Gastrocnemius medialis (tissue), 4 donors: Measurements from ENCODE around the gene PRKACA. TPM values are rescaled to one million over a fixed set of nuclear protein-coding genes. Genes with fewer than 3 reads are reported as not detected.
A peak's percentile ranks its signal among the peaks of the same experiment; 100 is the strongest.

ENCODE experiments used
- ATAC-seq, 2 donors: fragments of 150-250 bp; one replicate each; pipeline ENCODE4 v1.9.1; 2016
- DNase-seq, 2 donors: peaks; one replicate each; pipeline ENCODE4 v3.0.0-alpha.2; 2019
- H3K27ac ChIP-seq, 4 donors: fragments of 200-600 bp; sonication (generic); 1 replicate in 1 of 4; 2 replicates in 3 of 4; pipeline ENCODE4 v1.5.1; 2016 to 2018; ENCODE audit warnings: mild to moderate bottlenecking in 2 of 4, moderate library complexity in 1 of 4
- H3K27me3 ChIP-seq, 3 donors: fragments of 200-600 bp; sonication (generic) in 2 of 3; 1 replicate in 1 of 3; 2 replicates in 2 of 3; pipeline versions ENCODE4 v1.5.1 to v1.6.0; 2016 to 2019; ENCODE audit warnings: mild to moderate bottlenecking in 1 of 3, moderate library complexity in 1 of 3
- H3K36me3 ChIP-seq, 2 donors: fragments of 200-600 bp; sonication (generic) in 1 of 2; one replicate each; pipeline ENCODE4 v1.5.1; 2017 to 2018
- H3K4me1 ChIP-seq, 2 donors: fragments of 200-600 bp; sonication (generic) in 1 of 2; one replicate each; pipeline ENCODE4 v1.5.1; 2016 to 2017; ENCODE audit warnings: mild to moderate bottlenecking in 2 of 2
- H3K4me3 ChIP-seq, 4 donors: fragments of 200-600 bp; sonication (generic) in 3 of 4; 1 replicate in 1 of 4; 2 replicates in 3 of 4; pipeline ENCODE4 v1.5.1; 2016 to 2019; ENCODE audit warnings: mild to moderate bottlenecking in 2 of 4
- H3K9me3 ChIP-seq, 3 donors: fragments of 200-600 bp; sonication (generic) in 2 of 3; 1 replicate in 1 of 3; 2 replicates in 2 of 3; pipeline ENCODE4 v1.5.1; 2016 to 2019
- CTCF ChIP-seq, 5 experiments: fragments of 450-650 bp in 3 of 5; fragments of 200-600 bp in 2 of 5; sonication (generic) in 2 of 5; IDR thresholded peaks in 4 of 5; conservative IDR thresholded peaks in 1 of 5; 1 replicate in 4 of 5; 2 replicates in 1 of 5; pipeline ENCODE4 v1.5.1; 2016 to 2019; ENCODE audit warnings: antibody characterized with exemption in 5 of 5, mild to moderate bottlenecking in 3 of 5, moderate library complexity in 3 of 5
- POLR2A ChIP-seq, 2 donors: fragments of 450-650 bp; IDR thresholded peaks; one replicate each; pipeline ENCODE4 v1.6.1; 2017; ENCODE audit warnings: antibody characterized with exemption in 2 of 2, mild to moderate bottlenecking in 2 of 2, moderate library complexity in 2 of 2
- in situ Hi-C, 4 donors: fragments of 200-750 bp; cut with MboI; loops; one replicate each; pipeline versions ENCODE4 v1.15.0 to v1.8.0; 2017; ENCODE audit warnings: low sequenced_read_pairs in 4 of 4
- intact Hi-C: fragments of 100-400 bp; cut with DNase I; formaldehyde crosslinking; loops from one replicate; pipeline ENCODE4 v1.15.1; 2023; ENCODE audit warnings: low total_unique reads
- total RNA-seq, 4 donors: library from RNA; depleted of rRNA; stranded (reverse); fragments of >200 nt; gene quantifications; one replicate each; pipeline versions ENCODE4 v1.1.0 to v1.2.3, GENCODE V29; 2016

The PRKACA gene
- total RNA-seq, 4 donors from 2014 or later = 74.7 to 180 (median 147) TPM

DNA sequence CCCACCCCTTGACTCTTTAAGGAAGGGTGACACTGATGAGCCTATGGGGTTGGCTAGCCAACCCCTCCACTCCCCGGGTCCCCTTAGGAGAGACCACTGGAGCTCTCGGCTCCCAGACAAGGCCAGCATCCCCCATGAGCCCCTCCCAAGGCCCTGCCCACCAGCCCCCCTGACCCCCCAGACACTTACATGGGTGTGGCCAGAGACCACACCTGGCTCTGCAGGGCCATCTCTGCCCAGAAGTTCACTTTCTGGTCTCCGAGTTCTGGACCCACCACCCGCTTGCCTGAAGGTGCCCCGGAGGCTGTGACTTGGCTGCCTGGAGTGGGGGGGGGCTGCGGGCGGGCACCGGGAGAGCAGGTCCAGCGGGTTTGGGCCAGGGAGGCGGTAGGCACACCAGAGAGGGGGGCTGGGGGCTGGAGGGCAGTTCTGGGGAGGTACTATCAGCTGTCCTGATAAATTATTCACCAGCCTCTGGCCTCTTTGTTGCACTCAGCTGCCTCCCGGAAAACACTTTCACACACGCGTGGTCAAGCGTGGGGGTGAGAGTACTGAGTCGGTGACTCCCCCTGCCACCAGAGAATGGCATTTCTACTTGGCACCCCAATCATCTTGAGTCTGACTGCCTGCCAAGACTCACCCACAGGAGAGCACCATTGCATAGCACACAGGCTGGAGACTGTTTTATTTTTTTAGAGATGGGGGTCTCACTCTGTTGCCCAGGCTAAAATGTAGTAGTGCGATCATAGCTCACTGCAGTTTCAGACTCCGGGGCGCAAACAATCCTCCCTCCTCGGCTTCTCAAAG, 55.6 kb downstream of the PRKACA start, which contains the start of gene PALM3:
PALM3 (minus strand) TSS at position 326 of the 807 bp plus-strand sequence; CDS start at position 230, 96 bp downstream.
- DNase-seq = no peak
- Histone ChIP-seq H3K27me3 (peaks cover 20 to 53% (median 40%) of the 10 kb centered on the region in 3 donors), H3K4me3 (no peak within 1 kb of the TSS), H3K4me1 (peaks cover 0 to 4% of the 10 kb centered on the region in 2 donors), H3K36me3 (no peaks in the 10 kb centered on the region), H3K27ac (no peak within 1 kb of the TSS), H3K9me3 (no peaks in the 10 kb centered on the region)
- in situ Hi-C loops = loop anchor here (25.0 kb wide), 2 partner anchors 450 to 475 kb away; no protein-coding TSS in a partner anchor
- no peak for ATAC-seq
- TF ChIP-seq POLR2A (IDR thresholded peaks at IDR 0.05) (no peak), CTCF (IDR thresholded peaks at IDR 0.05 in 4 of 5, conservative IDR thresholded peaks at IDR 0.05 in 1 of 5) (no peak)
- intact Hi-C loops = no loop called here

DNA sequence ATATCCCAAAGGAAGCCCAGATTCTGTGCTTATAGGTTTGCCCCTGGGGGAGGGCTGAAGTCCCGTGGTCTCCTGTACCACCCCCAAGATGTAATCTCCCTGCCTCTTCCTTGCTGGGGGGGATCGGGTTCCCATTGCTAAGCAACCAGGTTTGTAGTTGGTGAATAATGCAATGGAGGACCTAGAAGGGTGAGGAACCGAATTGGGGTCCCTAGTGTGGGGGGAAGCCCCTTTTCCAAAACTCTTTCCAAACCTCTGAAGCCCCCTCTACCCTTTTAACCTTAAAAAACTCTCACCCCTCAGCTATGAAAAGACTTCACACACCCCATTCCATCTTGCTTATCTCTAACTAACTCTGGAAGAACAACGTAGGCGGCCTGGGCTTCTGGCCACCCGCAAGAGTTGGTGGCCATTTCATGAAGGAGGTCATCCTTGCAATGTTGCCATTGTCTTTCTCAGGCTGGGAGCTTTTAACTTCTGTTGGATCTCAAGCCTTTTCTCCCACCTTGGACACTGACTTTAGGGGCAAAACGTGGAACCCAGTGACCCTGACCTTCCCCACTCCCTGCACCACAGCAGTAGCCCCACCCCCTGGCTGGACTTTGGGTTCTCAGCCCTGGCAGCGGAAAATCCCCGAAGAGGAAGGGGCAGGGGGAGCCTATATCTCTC, 56.3 kb downstream of the PRKACA start:
- ATAC-seq (no peak), DNase-seq (no peak)
- Histone ChIP-seq H3K4me3 (no peak overlapping the region), H3K36me3 (no peaks in the 10 kb centered on the region), H3K4me1 (peaks cover 0 to 4% of the 10 kb centered on the region in 2 donors), H3K9me3 (no peaks in the 10 kb centered on the region), H3K27me3 (peaks cover 20 to 60% (median 42%) of the 10 kb centered on the region in 3 donors), H3K27ac (no peak overlapping the region)
- in situ Hi-C loops = loop anchor here (25.0 kb wide), 2 partner anchors 449 to 474 kb away; no protein-coding TSS in a partner anchor
- intact Hi-C loops = no loop called here
- TF ChIP-seq POLR2A (IDR thresholded peaks at IDR 0.05) (no peak), CTCF (IDR thresholded peaks at IDR 0.05 in 4 of 5, conservative IDR thresholded peaks at IDR 0.05 in 1 of 5) (no peak)

GRCh38 chr19:14059652-14060155, 57.9 kb downstream of the PRKACA start:
- TF ChIP-seq POLR2A (IDR thresholded peaks at IDR 0.05) (no peak), CTCF (IDR thresholded peaks at IDR 0.05 in 4 of 5, conservative IDR thresholded peaks at IDR 0.05 in 1 of 5) (no peak)
- H3K27ac ChIP-seq = no peak overlapping the region
- intact Hi-C loops = no loop called here
- no peak for DNase-seq
- peaks cover 20 to 60% (median 42%) of the 10 kb centered on the region in 3 donors for H3K27me3 ChIP-seq
- in situ Hi-C loops = loop anchor here (10.0 to 25.0 kb wide), 3 partner anchors 165 to 472 kb away; no protein-coding TSS in a partner anchor
- no peak overlapping the region for H3K4me3 ChIP-seq
- H3K9me3 ChIP-seq = no peaks in the 10 kb centered on the region
- peaks cover 0 to 4% of the 10 kb centered on the region in 2 donors for H3K4me1 ChIP-seq
- ATAC-seq = no peak
- no peaks in the 10 kb centered on the region for H3K36me3 ChIP-seq

- intact Hi-C loops (no loop called here), in situ Hi-C loops (loop anchor here (10.0 to 25.0 kb wide), 3 partner anchors 164 to 472 kb away; no protein-coding TSS in a partner anchor)
- Histone ChIP-seq H3K27me3 (peaks cover 20 to 60% (median 42%) of the 10 kb centered on the region in 3 donors), H3K4me3 (no peak overlapping the region), H3K27ac (no peak overlapping the region), H3K36me3 (no peaks in the 10 kb centered on the region), H3K4me1 (peaks cover 0 to 4% of the 10 kb centered on the region in 2 donors), H3K9me3 (no peaks in the 10 kb centered on the region)
- peak in 4 of 5 experiments; percentile 49 to 68 (median 56) for TF ChIP-seq CTCF (IDR thresholded peaks at IDR 0.05 in 4 of 5, conservative IDR thresholded peaks at IDR 0.05 in 1 of 5)
- no peak for TF ChIP-seq POLR2A (IDR thresholded peaks at IDR 0.05)
- ATAC-seq (no peak), DNase-seq (no peak)
Measured at GRCh38 chr19:14059093-14059480, 58.5 kb downstream of the PRKACA start.
